Tibial artery (tissue), 4 donors: ENCODE results near the gene FHOD3.

Experiments
- DNase-seq, 2 donors: peaks; one replicate each; pipeline ENCODE4 v3.0.0-alpha.2; 2019
- H3K27ac ChIP-seq, 2 donors: fragments of 200-600 bp; sonication (generic) in 1 of 2; 1 replicate in 1 of 2; 2 replicates in 1 of 2; pipeline ENCODE4 v1.5.1; 2018 to 2019; ENCODE audit warnings: mild to moderate bottlenecking in 1 of 2
- H3K27me3 ChIP-seq, 2 donors: fragments of 200-600 bp; sonication (generic) in 1 of 2; one replicate each; pipeline versions ENCODE4 v1.5.1 to v1.6.0; 2016 to 2019
- H3K36me3 ChIP-seq, 3 donors: fragments of 200-600 bp; sonication (generic) in 2 of 3; one replicate each; pipeline ENCODE4 v1.5.1; 2016 to 2019; ENCODE audit warnings: mild to moderate bottlenecking in 2 of 3
- H3K4me1 ChIP-seq, 4 donors: fragments of 200-600 bp; sonication (generic) in 2 of 4; 1 replicate in 3 of 4; 2 replicates in 1 of 4; pipeline ENCODE4 v1.5.1; 2016 to 2019
- H3K4me3 ChIP-seq, 2 donors: fragments of 200-600 bp; sonication (generic) in 1 of 2; 1 replicate in 1 of 2; 2 replicates in 1 of 2; pipeline ENCODE4 v1.5.1; 2018 to 2019; ENCODE audit warnings: mild to moderate bottlenecking in 2 of 2
- H3K9me3 ChIP-seq, 3 donors: fragments of 200-600 bp; sonication (generic) in 1 of 3; one replicate each; pipeline ENCODE4 v1.5.1; 2016 to 2019
- CTCF ChIP-seq, 2 experiments: fragments of 200-600 bp in 1 of 2; fragments of 450-650 bp in 1 of 2; IDR thresholded peaks; one replicate each; pipeline ENCODE4 v1.5.1; 2017 to 2019; ENCODE audit warnings: antibody characterized with exemption in 2 of 2, mild to moderate bottlenecking in 1 of 2, moderate library complexity in 1 of 2
- intact Hi-C: fragments of 100-400 bp; cut with DNase I; formaldehyde crosslinking; loops from one replicate; pipeline ENCODE4 v1.15.0; 2023; ENCODE audit warnings: low total_unique reads

Gene FHOD3

GRCh38 chr18:36525913-36526312 is 228.4 kb downstream of the FHOD3 start:
- H3K36me3 ChIP-seq: no peaks in the 10 kb centered on the region
- H3K9me3 ChIP-seq: no peaks in the 10 kb centered on the region
- DNase-seq: no peak
- H3K27me3 ChIP-seq: no peaks in the 10 kb centered on the region
- intact Hi-C loops: no loop called here
- no peak for TF ChIP-seq CTCF (IDR thresholded peaks at IDR 0.05)
- no peak overlapping the region for H3K4me3 ChIP-seq
- no peak overlapping the region for H3K27ac ChIP-seq
- H3K4me1 ChIP-seq: peaks cover 0 to 12% (median 1%) of the 10 kb centered on the region in 4 donors

GRCh38 chr18:36526611-36527010 is 229.1 kb downstream of the FHOD3 start:
- Histone ChIP-seq H3K9me3 (no peaks in the 10 kb centered on the region), H3K36me3 (no peaks in the 10 kb centered on the region), H3K27me3 (no peaks in the 10 kb centered on the region), H3K27ac (no peak overlapping the region), H3K4me3 (no peak overlapping the region), H3K4me1 (peaks cover 0 to 9% (median 1%) of the 10 kb centered on the region in 4 donors)
- no peak for DNase-seq
- intact Hi-C loops: no loop called here
- TF ChIP-seq CTCF (IDR thresholded peaks at IDR 0.05): no peak

GRCh38 chr18:36527051-36527450 is 229.5 kb downstream of the FHOD3 start:
- no peaks in the 10 kb centered on the region for H3K27me3 ChIP-seq
- no peak for TF ChIP-seq CTCF (IDR thresholded peaks at IDR 0.05)
- H3K4me1 ChIP-seq: peaks cover 0 to 9% (median 3%) of the 10 kb centered on the region in 4 donors
- no peak overlapping the region for H3K4me3 ChIP-seq
- no peaks in the 10 kb centered on the region for H3K9me3 ChIP-seq
- no peak overlapping the region for H3K27ac ChIP-seq
- intact Hi-C loops: no loop called here
- H3K36me3 ChIP-seq: no peaks in the 10 kb centered on the region
- no peak for DNase-seq

- Histone ChIP-seq H3K9me3 (no peaks in the 10 kb centered on the region), H3K4me1 (peaks cover 0 to 12% (median 7%) of the 10 kb centered on the region in 4 donors), H3K36me3 (no peaks in the 10 kb centered on the region), H3K27me3 (no peaks in the 10 kb centered on the region), H3K27ac (no peak overlapping the region), H3K4me3 (no peak overlapping the region)
- intact Hi-C loops: no loop called here
- DNase-seq: no peak
- no peak for TF ChIP-seq CTCF (IDR thresholded peaks at IDR 0.05)
These were observed 230.4 kb downstream of the FHOD3 start for GRCh38 chr18:36527740-36528455.

GRCh38 chr18:36529747-36530146 is 232.2 kb downstream of the FHOD3 start:
- Histone ChIP-seq H3K27ac (no peak overlapping the region), H3K9me3 (no peaks in the 10 kb centered on the region), H3K36me3 (no peaks in the 10 kb centered on the region), H3K4me1 (peaks cover 0 to 16% (median 3%) of the 10 kb centered on the region in 4 donors), H3K4me3 (no peak overlapping the region), H3K27me3 (no peaks in the 10 kb centered on the region)
- no peak for TF ChIP-seq CTCF (IDR thresholded peaks at IDR 0.05)
- intact Hi-C loops: no loop called here
- DNase-seq: no peak
